Measurements from ENCODE around the gene FHOD1. TPM values are rescaled to one million over a fixed set of nuclear protein-coding genes. Genes with fewer than 3 reads are reported as not detected.

The FHOD1 gene
- total and polyA plus RNA-seq, 9 of the 15 experiments (the other 6 are each of a cell fraction or from before 2014, with no cell fraction given) = 18.7 to 126 (median 32.3) TPM

DNA sequence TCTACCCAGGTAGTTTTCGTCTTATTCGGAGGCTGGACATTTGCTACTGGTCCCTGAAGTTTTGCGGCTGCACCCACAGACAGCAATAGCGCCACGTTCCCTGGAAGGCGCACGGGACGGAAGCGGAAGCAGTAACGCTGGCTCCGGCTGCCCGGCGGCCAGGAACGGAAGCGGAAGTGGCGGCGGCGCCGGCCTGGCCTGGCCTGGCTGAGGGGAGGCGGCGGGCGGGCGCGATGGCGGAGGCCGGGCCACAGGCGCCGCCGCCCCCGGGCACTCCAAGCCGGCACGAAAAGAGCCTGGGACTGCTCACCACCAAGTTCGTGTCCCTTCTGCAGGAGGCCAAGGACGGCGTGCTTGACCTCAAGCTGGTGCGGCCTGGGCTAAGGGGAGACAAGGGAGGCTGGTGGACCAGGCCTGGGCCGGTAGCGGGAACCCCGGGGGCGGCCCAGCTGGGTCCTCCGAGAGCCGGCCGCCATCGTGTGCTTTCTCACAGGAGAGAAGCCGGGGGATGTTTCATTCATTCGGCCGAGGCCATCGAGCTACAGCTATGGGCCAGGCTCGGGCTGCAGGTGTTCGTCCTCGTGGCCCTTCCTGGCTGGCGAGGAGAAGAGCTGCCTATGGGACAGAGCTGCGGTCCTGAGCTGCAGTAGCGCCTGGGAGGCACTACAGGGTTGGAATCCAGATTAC is 55.1 kb downstream of the FHOD1 start, which contains the start of gene E2F4:
Gene E2F4, plus strand, starts transcription at position 161 of the 687 bp plus-strand sequence. Its CDS starts 73 bp downstream, at position 234.
- H3K36me3 ChIP-seq (ENCODE audit: control insufficient read depth, insufficient read depth, low read length) = peaks cover 44% of the 10 kb centered on the region
- in situ Hi-C loops (cut with MboI) = no loop called here
- ChIA-PET CTCF (ENCODE audit: low intra/inter-chr PET ratio) (no interaction called here), POLR2A (interaction anchor here (0.7 to 1.1 kb wide), 3 partner anchors 15 to 480 kb away, joined by 3 to 4 read pairs (median 3); no protein-coding TSS in a partner anchor)
- ATAC-seq (peak; percentile 98), FAIRE-seq (peak; percentile 98), DNase-seq (ENCODE audit: extremely low read depth in 1 of 4, low spot score in 3 of 4) (peak; percentile 88 to 96 (median 90))
- WGBS (ENCODE audit: insufficient coverage, low coverage, missing lambda C conversion rate) = 0% methylated on average over 39 of the region's 54 CpGs
- H3K4me1 ChIP-seq (replicated peaks in 1 of 2; ENCODE audit: control insufficient read depth in 2 of 2, insufficient read depth in 2 of 2, low read length in 2 of 2) = peaks cover 38 to 69% of the 10 kb centered on the region in 2 experiments
- H3K4me3 ChIP-seq = peak within 1 kb of the TSS; percentile 83
- intact Hi-C loops (cut with micrococcal nuclease) = loop anchor here (2.0 to 5.0 kb wide), 2 partner anchors 35 to 55 kb away; partner anchors contain the start of genes FHOD1 and TMEM208
- H2AFZ ChIP-seq (ENCODE audit: low read depth, low read length) = peak within 1 kb of the TSS; percentile 88
- H3K27me3 ChIP-seq (ENCODE audit: control insufficient read depth in 2 of 2, insufficient read depth in 2 of 2, low read length in 2 of 2) = no peaks in the 10 kb centered on the region
- H3K4me2 ChIP-seq (ENCODE audit: insufficient read depth, low read length) = peak within 1 kb of the TSS; percentile 97
- H3K9me1 ChIP-seq (ENCODE audit: control insufficient read depth, insufficient read depth, low read length) = no peaks in the 10 kb centered on the region
- no peaks in the 10 kb centered on the region for H4K20me1 ChIP-seq (replicated peaks; ENCODE audit: control insufficient read depth, insufficient read depth, low read length)
- H3K9ac ChIP-seq (ENCODE audit: insufficient read depth in 1 of 2, low read depth in 2 of 2, low read length in 2 of 2) = peak within 1 kb of the TSS; percentile 88 to 95
- H3K27ac ChIP-seq (ENCODE audit: extremely low read depth, low read depth, low read length) = peak within 1 kb of the TSS; percentile 63
- TSS peak; percentile 67 for BruUV-seq (replicated peaks)
- H3K9me3 ChIP-seq (replicated peaks; ENCODE audit: control insufficient read depth, insufficient read depth, low read depth, low read length) = no peaks in the 10 kb centered on the region
- H3K79me2 ChIP-seq (ENCODE audit: control insufficient read depth, insufficient read depth, low read length) = peaks cover 46% of the 10 kb centered on the region
- TF ChIP-seq ZNF583 (CRISPR knock-in tag; IDR thresholded peaks at IDR 0.05) (0 out of 2 replicates have a peak, but pooled peaks have one; percentile 50), ATF7 (IDR thresholded peaks at IDR 0.05) (peak; percentile 52; the same call in 1 of the 2 replicates), JUND (IDR thresholded peaks at IDR 0.05; ENCODE audit: borderline replicate concordance, low read depth, low read length) (peak; percentile 67), JUND (tag; IDR thresholded peaks at IDR 0.05; ENCODE audit: borderline replicate concordance, low read depth, low read length) (peak; percentile 53; the same call in 1 of the 3 replicates), NONO (IDR thresholded peaks at IDR 0.05; ENCODE audit: low read depth in 2 of 2, low read length in 1 of 2) (peak in 1 of 2 experiments; percentile 80; a peak in 1 of 4 replicates), HMGN3 (IDR thresholded peaks at IDR 0.05; ENCODE audit: borderline replicate concordance, extremely low read depth, insufficient read length, low read depth, low read length) (peak; percentile 51), ZFP36 (IDR thresholded peaks at IDR 0.05; ENCODE audit: low read depth, low read length, partially characterized antibody) (peak; percentile 5), POLR2A (conservative IDR thresholded peaks at IDR 0.05) (peak; percentile 66; the same call in 1 of the 2 replicates), YY1 (IDR thresholded peaks at IDR 0.05; ENCODE audit: borderline replicate concordance in 1 of 3, control insufficient read depth in 1 of 3, extremely low read depth in 1 of 3, insufficient read depth in 3 of 3, insufficient read length in 1 of 3, insufficient replicate concordance in 2 of 3, low read depth in 1 of 3, low read length in 2 of 3) (peak in 2 of 3 experiments; percentile 70 to 83), SPI1 (IDR thresholded peaks at IDR 0.05; ENCODE audit: borderline replicate concordance, low read depth, low read length) (peak; percentile 90), SMARCC2 (IDR thresholded peaks at IDR 0.05; ENCODE audit: low read depth) (no peak), SUPT5H (IDR thresholded peaks at IDR 0.05) (peak; percentile 62), L3MBTL2 (IDR thresholded peaks at IDR 0.05) (peak; percentile 40; the same call in 1 of the 2 replicates), MTA3 (IDR thresholded peaks at IDR 0.05; ENCODE audit: borderline replicate concordance) (peak; percentile 19; the same call in 1 of the 2 replicates), NCOA2 (IDR thresholded peaks at IDR 0.05; ENCODE audit: partially characterized antibody in 2 of 2) (peak in 1 of 2 experiments; percentile 99), EP400 (IDR thresholded peaks at IDR 0.05) (peak; percentile 61; the same call in 1 of the 2 replicates), CREB1 (IDR thresholded peaks at IDR 0.05) (no peak), CREB1 (CRISPR knock-in tag; IDR thresholded peaks at IDR 0.05) (peak; percentile 70), HDAC1 (IDR thresholded peaks at IDR 0.05) (peak in 1 of 2 experiments; percentile 85; a peak in 2 of 4 replicates)
- TF ChIP-seq, protein P1, sequence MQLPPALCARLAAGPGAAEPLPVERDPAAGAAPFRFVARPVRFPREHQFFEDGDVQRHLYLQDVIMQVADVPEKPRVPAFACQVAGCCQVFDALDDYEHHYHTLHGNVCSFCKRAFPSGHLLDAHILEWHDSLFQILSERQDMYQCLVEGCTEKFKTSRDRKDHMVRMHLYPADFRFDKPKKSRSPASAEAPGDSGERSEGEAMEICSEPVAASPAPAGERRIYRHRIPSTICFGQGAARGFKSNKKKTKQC (CRISPR knock-in tag; IDR thresholded peaks at IDR 0.05) = peak; percentile 68; the same call in 1 of the 2 replicates
- TF ChIP-seq, protein P2, sequence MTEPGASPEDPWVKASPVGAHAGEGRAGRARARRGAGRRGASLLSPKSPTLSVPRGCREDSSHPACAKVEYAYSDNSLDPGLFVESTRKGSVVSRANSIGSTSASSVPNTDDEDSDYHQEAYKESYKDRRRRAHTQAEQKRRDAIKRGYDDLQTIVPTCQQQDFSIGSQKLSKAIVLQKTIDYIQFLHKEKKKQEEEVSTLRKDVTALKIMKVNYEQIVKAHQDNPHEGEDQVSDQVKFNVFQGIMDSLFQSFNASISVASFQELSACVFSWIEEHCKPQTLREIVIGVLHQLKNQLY (CRISPR knock-in tag; conservative IDR thresholded peaks at IDR 0.05) = no peak

Data from K562 (cell line).